Measurements from ENCODE around the gene ELOA.

ELOA gene

GRCh38 chr1:23751050-23751814 lies 8.0 kb downstream of the ELOA start:
- in situ Hi-C loops (cut with HindIII; ENCODE audit: low pct_unique_long_range_greater_than_20kb, low sequenced_read_pairs), result no loop called here
- TF ChIP-seq JUND (IDR thresholded peaks at IDR 0.05; ENCODE audit: low read depth), result no peak
- peak; percentile 49 to 74 for DNase-seq (ENCODE audit: low read depth in 1 of 2, low spot score in 1 of 2)

GRCh38 chr1:23751815-23752200 lies 8.5 kb downstream of the ELOA start:
- no peak for DNase-seq (ENCODE audit: low read depth in 1 of 2, low spot score in 1 of 2)
- in situ Hi-C loops (cut with HindIII; ENCODE audit: low pct_unique_long_range_greater_than_20kb, low sequenced_read_pairs), result no loop called here
- no peak for TF ChIP-seq JUND (IDR thresholded peaks at IDR 0.05; ENCODE audit: low read depth)

DNA sequence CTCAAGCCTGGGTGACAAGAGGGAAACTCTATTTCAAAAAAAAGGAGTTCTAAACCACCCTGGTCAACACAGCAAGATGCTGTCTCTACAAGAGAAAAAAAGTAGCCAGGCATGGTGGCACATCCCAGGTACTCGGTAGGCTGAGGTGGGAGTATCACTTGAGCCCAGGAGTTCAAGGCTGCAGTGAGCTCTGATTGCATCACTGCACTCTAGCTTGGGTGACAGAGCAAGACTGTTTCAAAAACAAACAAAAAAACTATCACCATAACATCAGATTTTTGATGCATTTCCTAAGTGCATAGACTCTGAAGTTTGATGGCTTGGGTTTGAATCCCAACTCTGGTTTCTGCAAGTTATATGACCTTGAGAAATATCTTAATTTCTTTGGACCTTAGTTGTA lies 9.6 kb downstream of the ELOA start:
- TF ChIP-seq JUND (IDR thresholded peaks at IDR 0.05; ENCODE audit: low read depth), result no peak
- in situ Hi-C loops (cut with HindIII; ENCODE audit: low pct_unique_long_range_greater_than_20kb, low sequenced_read_pairs), result no loop called here
- DNase-seq (ENCODE audit: low read depth in 1 of 2, low spot score in 1 of 2), result no peak

DNA sequence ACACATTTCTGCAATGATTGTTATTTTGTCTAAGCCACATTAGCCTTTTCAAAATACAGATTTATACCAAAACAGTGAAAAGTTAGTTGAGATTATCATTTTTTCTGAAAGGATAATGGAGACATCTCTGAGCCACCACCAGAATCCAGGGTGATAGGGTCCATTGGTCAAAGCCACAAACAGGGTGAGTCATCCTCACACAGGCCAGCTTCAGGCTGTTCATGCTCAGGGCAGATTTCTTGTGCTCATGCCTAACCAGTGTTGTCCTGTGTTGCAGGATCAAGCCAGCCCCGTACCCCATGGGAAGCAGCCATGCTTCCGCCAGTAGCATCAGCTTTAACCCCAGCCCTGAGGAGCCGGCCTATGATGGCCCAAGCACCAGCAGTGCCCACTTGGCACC lies 13.4 kb downstream of the ELOA start:
- in situ Hi-C loops (cut with HindIII; ENCODE audit: low pct_unique_long_range_greater_than_20kb, low sequenced_read_pairs), result no loop called here
- no peak for DNase-seq (ENCODE audit: low read depth in 1 of 2, low spot score in 1 of 2)
- TF ChIP-seq JUND (IDR thresholded peaks at IDR 0.05; ENCODE audit: low read depth), result no peak

DNA sequence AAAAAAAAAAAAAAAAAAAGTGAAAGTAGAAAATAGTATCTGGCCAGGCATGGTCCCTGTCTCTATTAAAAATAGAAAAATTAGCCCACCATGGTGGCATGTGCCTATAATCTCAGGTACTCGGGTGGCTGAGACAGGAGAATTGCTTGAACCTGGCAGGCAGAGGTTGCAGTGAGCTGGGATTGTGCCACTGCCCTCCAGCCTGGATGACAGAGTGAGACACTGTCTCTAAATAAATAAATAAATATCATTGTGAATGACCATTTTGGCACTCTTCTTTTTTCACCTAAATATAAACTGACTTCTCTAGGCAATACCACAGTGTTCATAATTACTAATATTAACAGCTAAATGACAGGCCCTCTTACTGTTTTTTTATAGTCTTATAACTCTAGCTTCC lies 14.5 kb downstream of the ELOA start:
- no peak for DNase-seq (ENCODE audit: low read depth in 1 of 2, low spot score in 1 of 2)
- in situ Hi-C loops (cut with HindIII; ENCODE audit: low pct_unique_long_range_greater_than_20kb, low sequenced_read_pairs), result no loop called here
- no peak for TF ChIP-seq JUND (IDR thresholded peaks at IDR 0.05; ENCODE audit: low read depth)

- no peak for TF ChIP-seq JUND (IDR thresholded peaks at IDR 0.05; ENCODE audit: low read depth)
- in situ Hi-C loops (cut with HindIII; ENCODE audit: low pct_unique_long_range_greater_than_20kb, low sequenced_read_pairs), result no loop called here
- no peak for DNase-seq (ENCODE audit: low read depth in 1 of 2, low spot score in 1 of 2)
These were observed 16.0 kb downstream of the ELOA start for GRCh38 chr1:23759277-23759676.

GRCh38 chr1:23763041-23763577 lies 19.8 kb downstream of the ELOA start:
- in situ Hi-C loops (cut with HindIII; ENCODE audit: low pct_unique_long_range_greater_than_20kb, low sequenced_read_pairs), result no loop called here
- no peak for TF ChIP-seq JUND (IDR thresholded peaks at IDR 0.05; ENCODE audit: low read depth)
- no peak for DNase-seq (ENCODE audit: low read depth in 1 of 2, low spot score in 1 of 2)

DNA sequence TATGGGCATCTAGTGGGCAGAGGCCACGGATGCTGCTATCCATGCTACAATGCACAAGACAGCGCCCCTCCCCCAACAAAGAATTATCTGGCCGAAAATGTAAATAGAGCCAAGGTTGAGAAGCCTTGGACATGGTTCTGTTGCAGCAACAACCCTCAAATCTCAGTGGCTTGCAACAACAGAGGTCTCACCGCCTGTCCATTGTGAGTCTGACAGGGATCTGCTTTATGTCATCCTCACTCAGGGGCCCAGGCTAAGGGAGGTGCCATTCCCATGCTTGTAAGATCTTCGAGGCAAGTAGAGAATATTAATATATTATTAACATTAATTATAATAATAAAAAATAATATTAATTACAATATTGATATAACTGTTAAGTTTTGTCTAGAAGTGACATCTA lies 25.5 kb downstream of the ELOA start:
- TF ChIP-seq JUND (IDR thresholded peaks at IDR 0.05; ENCODE audit: low read depth), result no peak
- no peak for DNase-seq (ENCODE audit: low read depth in 1 of 2, low spot score in 1 of 2)
- in situ Hi-C loops (cut with HindIII; ENCODE audit: low pct_unique_long_range_greater_than_20kb, low sequenced_read_pairs), result no loop called here

DNA sequence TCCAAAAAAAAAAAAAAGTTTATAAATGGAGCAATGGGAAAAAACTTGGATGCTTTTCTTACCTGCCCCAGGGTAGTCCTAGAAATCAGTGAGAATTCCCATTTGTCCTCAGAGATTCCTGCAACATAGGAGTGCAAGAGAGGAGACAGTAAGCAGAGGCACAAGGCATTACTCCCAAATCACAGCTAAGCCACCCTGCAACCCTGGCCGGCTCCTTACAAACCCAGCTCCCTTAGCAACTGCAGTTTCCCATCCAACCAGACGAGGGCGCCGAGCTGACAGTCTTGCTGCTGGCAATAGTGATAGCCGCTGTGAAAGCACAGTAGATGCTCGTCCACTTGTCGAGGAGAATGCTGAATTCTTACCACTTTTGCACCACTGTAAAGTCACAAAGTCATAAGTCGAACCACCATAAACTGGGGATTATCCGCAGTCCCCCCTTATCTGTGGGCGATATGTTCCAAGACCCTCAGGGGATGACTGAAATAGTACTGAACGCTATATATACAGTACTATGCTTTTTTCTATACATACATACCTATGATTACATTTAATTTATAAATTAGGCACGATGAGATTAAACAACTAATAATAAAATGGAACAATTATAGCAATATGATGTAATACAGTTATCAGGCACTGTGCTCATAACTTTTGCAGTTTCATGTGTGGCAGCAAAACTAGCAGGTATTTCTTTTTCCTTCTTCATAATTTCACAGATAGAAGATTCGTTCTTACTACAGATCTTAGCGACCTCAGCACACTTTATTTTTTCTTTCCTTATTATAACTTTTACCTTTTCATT lies 29.0 kb downstream of the ELOA start:
- DNase-seq (ENCODE audit: low read depth in 1 of 2, low spot score in 1 of 2), result peak in 1 of 2 experiments; percentile 82
- no peak for TF ChIP-seq JUND (IDR thresholded peaks at IDR 0.05; ENCODE audit: low read depth)
- in situ Hi-C loops (cut with HindIII; ENCODE audit: low pct_unique_long_range_greater_than_20kb, low sequenced_read_pairs), result no loop called here

DNA sequence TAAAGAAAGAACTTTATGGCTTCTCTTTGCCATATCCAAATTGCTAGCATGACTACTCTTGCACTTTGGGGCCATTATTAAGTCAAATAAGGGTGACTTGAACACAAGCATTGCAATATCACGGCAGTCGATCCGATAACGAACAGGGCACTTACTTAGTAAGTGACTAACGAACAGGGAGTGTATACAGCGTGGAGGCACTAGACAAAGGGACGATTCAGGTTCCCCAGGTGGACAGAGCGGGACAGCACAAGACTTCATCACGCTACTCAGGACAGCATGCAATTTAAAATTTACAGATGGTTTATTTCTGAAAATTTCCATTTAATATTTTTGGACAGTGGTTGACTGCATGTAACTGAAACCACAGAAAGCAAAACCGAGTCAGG lies 29.6 kb downstream of the ELOA start:
- no peak for TF ChIP-seq JUND (IDR thresholded peaks at IDR 0.05; ENCODE audit: low read depth)
- DNase-seq (ENCODE audit: low read depth in 1 of 2, low spot score in 1 of 2), result no peak
- in situ Hi-C loops (cut with HindIII; ENCODE audit: low pct_unique_long_range_greater_than_20kb, low sequenced_read_pairs), result no loop called here

DNA sequence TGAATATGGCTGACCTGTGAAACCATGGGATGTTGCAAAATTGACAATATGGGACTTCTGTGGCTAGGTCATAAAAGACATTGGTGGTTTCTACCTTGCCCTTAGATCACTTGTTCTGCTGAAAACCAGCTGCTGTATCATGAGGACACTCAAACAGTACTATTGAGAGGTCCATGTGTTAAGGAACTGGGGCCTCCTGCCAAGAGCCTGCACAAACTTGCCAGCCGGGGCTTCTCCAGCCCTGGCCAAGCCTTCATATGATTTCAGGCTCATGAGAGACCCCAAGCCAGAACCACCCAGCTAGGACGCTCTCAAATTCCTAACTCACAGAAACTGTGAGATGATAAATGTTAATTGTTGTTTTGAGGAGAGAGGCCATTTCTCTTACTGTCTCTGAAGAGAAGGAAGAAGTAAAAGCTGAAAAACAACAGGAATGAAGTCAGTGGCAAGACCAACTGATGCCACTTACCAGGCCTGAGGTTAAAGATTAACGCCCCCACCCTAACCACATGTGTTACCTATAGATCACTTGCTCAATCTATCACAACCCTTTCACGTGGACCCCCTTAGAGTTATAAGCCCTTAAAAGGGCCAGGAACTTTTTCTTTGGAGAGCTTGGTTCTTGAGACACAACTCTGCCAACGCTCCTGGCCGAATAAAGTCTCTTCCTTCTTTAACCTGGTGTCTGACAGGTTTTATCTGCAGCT lies 31.1 kb downstream of the ELOA start:
- in situ Hi-C loops (cut with HindIII; ENCODE audit: low pct_unique_long_range_greater_than_20kb, low sequenced_read_pairs), result no loop called here
- no peak for DNase-seq (ENCODE audit: low read depth in 1 of 2, low spot score in 1 of 2)
- TF ChIP-seq JUND (IDR thresholded peaks at IDR 0.05; ENCODE audit: low read depth), result no peak

DNA sequence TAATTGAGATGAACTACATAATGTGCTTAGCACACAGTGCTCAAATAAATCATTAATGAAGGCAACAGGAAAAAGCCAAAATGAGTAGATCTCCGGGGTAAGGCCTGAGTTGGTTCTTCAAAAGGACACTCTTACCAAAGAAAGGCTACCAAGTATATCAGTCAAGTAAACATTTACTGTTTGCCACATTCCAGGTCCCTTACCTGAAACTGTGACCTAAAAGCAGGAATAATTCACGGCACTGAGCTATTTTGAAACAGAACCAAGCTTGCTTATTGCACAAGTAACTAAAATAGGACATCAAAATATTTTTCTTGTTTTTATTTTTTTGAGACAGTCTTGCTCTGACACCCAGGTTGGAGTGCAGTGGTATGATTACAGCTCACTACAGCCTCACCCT lies 32.9 kb downstream of the ELOA start:
- in situ Hi-C loops (cut with HindIII; ENCODE audit: low pct_unique_long_range_greater_than_20kb, low sequenced_read_pairs), result no loop called here

More for the DNA sequence above, 32.9 kb downstream of the ELOA start:
- DNase-seq (ENCODE audit: low read depth in 1 of 2, low spot score in 1 of 2), result no peak
- no peak for TF ChIP-seq JUND (IDR thresholded peaks at IDR 0.05; ENCODE audit: low read depth)
